CD14-positive monocyte (primary cell): ENCODE data around the gene TMIGD1. TPM values are rescaled to one million over a fixed set of nuclear protein-coding genes. Genes with fewer than 3 reads are reported as not detected.

Source experiments
- DNase-seq, 3 donors: peaks; one replicate each; pipeline ENCODE4 v3.0.0-alpha.2; 2011 to 2022
- H2AFZ ChIP-seq: 2 replicates; pipeline ENCODE4 v1.6.0; 2012; ENCODE audit warnings: mild to moderate bottlenecking, low read depth, low read length, inconsistent platforms; ENCODE audit not compliant: insufficient read depth, poor library complexity, severe bottlenecking
- H3K27ac ChIP-seq, 2 donors: 1 replicate in 1 of 2; 2 replicates in 1 of 2; pipeline ENCODE4 v1.5.1; 2012 to 2013; ENCODE audit warnings: low read length in 2 of 2, control low read depth in 1 of 2, inconsistent platforms in 1 of 2, low read depth in 1 of 2, mild to moderate bottlenecking in 1 of 2
- H3K27me3 ChIP-seq, 2 donors: one replicate each; pipeline versions ENCODE4 v1.6.0 to v1.6.1; 2011 to 2013; ENCODE audit warnings: low read length in 2 of 2; ENCODE audit not compliant: control insufficient read depth in 2 of 2, insufficient read depth in 2 of 2
- H3K36me3 ChIP-seq, 2 donors: replicated peaks in 1 of 2; 1 replicate in 1 of 2; 2 replicates in 1 of 2; pipeline versions ENCODE4 v1.5.1 to v1.6.1; 2012 to 2013; ENCODE audit warnings: low read length in 2 of 2, control low read depth in 1 of 2, inconsistent platforms in 1 of 2, mild to moderate bottlenecking in 1 of 2; ENCODE audit not compliant: insufficient read depth in 2 of 2, control insufficient read depth in 1 of 2
- H3K4me1 ChIP-seq, 2 donors: 1 replicate in 1 of 2; 2 replicates in 1 of 2; pipeline versions ENCODE4 v1.5.1 to v1.6.1; 2012 to 2013; ENCODE audit warnings: low read length in 2 of 2, control low read depth in 1 of 2, inconsistent platforms in 1 of 2, mild to moderate bottlenecking in 1 of 2, moderate library complexity in 1 of 2; ENCODE audit not compliant: insufficient read depth in 2 of 2, control insufficient read depth in 1 of 2
- H3K4me2 ChIP-seq: replicated peaks from 2 replicates; pipeline ENCODE3; 2012; ENCODE audit warnings: low read length, moderate library complexity, mild to moderate bottlenecking; ENCODE audit not compliant: poor library complexity, severe bottlenecking; ENCODE audit errors: extremely low read depth
- H3K4me3 ChIP-seq, 3 experiments: fragments of 200-600 bp in 1 of 3; sonication (generic) in 1 of 3; replicated peaks in 1 of 3; 1 replicate in 2 of 3; 2 replicates in 1 of 3; pipeline ENCODE4 v1.5.1; 2011 to 2013; ENCODE audit warnings: low read length in 3 of 3, mild to moderate bottlenecking in 3 of 3, control low read depth in 2 of 3, low read depth in 2 of 3, inconsistent platforms in 1 of 3, moderate library complexity in 1 of 3
- H3K79me2 ChIP-seq: 2 replicates; pipeline ENCODE4 v1.6.0; 2012; ENCODE audit warnings: mild to moderate bottlenecking, control low read depth, inconsistent platforms, low read length, moderate library complexity; ENCODE audit not compliant: insufficient read depth
- H3K9ac ChIP-seq: 2 replicates; pipeline ENCODE4 v1.6.0; 2017; ENCODE audit warnings: low read length, mild to moderate bottlenecking; ENCODE audit not compliant: insufficient read depth, poor library complexity, severe bottlenecking
- H3K9me3 ChIP-seq, 2 donors: replicated peaks in 1 of 2; 1 replicate in 1 of 2; 2 replicates in 1 of 2; pipeline versions ENCODE4 v1.5.1 to v1.6.1; 2012 to 2013; ENCODE audit warnings: low read length in 2 of 2, control low read depth in 1 of 2; ENCODE audit not compliant: control insufficient read depth in 1 of 2, insufficient read depth in 1 of 2
- H4K20me1 ChIP-seq: 2 replicates; pipeline ENCODE4 v1.6.0; 2012; ENCODE audit warnings: mild to moderate bottlenecking, low read length, control low read depth, moderate library complexity; ENCODE audit not compliant: insufficient read depth
- H3K27ac Mint-ChIP-seq, 7 donors: one replicate each; pipeline ENCODE4 v1.8.0; 2020; ENCODE audit warnings: mild to moderate bottlenecking in 7 of 7, mixed read lengths in 7 of 7, moderate library complexity in 6 of 7, inconsistent platforms in 2 of 7
- H3K27me3 Mint-ChIP-seq, 3 donors: one replicate each; pipeline ENCODE4 v1.8.0; 2021 to 2022; ENCODE audit warnings: low read depth in 3 of 3, mild to moderate bottlenecking in 3 of 3, mixed read lengths in 3 of 3, moderate library complexity in 3 of 3, inconsistent platforms in 1 of 3
- H3K36me3 Mint-ChIP-seq, 2 donors: one replicate each; pipeline ENCODE4 v1.8.0; 2020; ENCODE audit warnings: mixed read lengths in 2 of 2, inconsistent platforms in 1 of 2, mild to moderate bottlenecking in 1 of 2
- H3K4me1 Mint-ChIP-seq: one replicate; pipeline ENCODE4 v1.8.0; 2020; ENCODE audit warnings: mild to moderate bottlenecking, mixed read lengths
- H3K4me3 Mint-ChIP-seq, 2 donors: one replicate each; pipeline ENCODE4 v1.8.0; 2020; ENCODE audit warnings: mild to moderate bottlenecking in 2 of 2, mixed read lengths in 2 of 2, moderate library complexity in 1 of 2
- H3K9me3 Mint-ChIP-seq, 7 donors: one replicate each; pipeline ENCODE4 v1.8.0; 2020 to 2022; ENCODE audit warnings: mixed read lengths in 7 of 7, mild to moderate bottlenecking in 6 of 7, moderate library complexity in 6 of 7, inconsistent platforms in 2 of 7
- CTCF ChIP-seq: fragments of 200-600 bp; IDR thresholded peaks from one replicate; pipeline ENCODE4 v1.8.0; 2022; ENCODE audit warnings: antibody characterized with exemption, mild to moderate bottlenecking
- WGBS: methylation state at CpG from one replicate; pipeline ENCODE4 v1.1.5; 2013; ENCODE audit warnings: missing lambda C conversion rate; ENCODE audit not compliant: insufficient coverage; 5-methylcytosine and 5-hydroxymethylcytosine counted together
- intact Hi-C, 2 donors: fragments of 100-400 bp; cut with micrococcal nuclease; formaldehyde crosslinking; loops; one replicate each; pipeline versions ENCODE4 v1.15.0 to v1.15.1; 2023
- polyA plus RNA-seq, 3 donors: library from polyadenylated mRNA; depleted of rRNA in 1 of 3; unstranded in 2 of 3; stranded (reverse) in 1 of 3; fragments of 300-500 nt in 2 of 3; fragments of >200 nt in 1 of 3; fragmentation: Illumina TruSeq in 2 of 3; gene quantifications; 1 replicate in 2 of 3; 2 replicates in 1 of 3; pipeline ENCODE4 v1.2.3, GENCODE V29; 2012 to 2021

TMIGD1 gene
- polyA plus RNA-seq, 3 donors = not detected

GRCh38 chr17:30312226-30312625 is 21.6 kb downstream of the TMIGD1 start:
- WGBS = no CpG with 5 or more reads among the region's 2 CpGs
- Histone ChIP-seq H3K27ac (no peak overlapping the region), H3K9ac (no peak overlapping the region), H3K27me3 (no peaks in the 10 kb centered on the region), H3K9me3 (no peaks in the 10 kb centered on the region), H3K4me2 (no peak overlapping the region), H4K20me1 (no peaks in the 10 kb centered on the region), H2AFZ (no peak overlapping the region), H3K36me3 (no peaks in the 10 kb centered on the region), H3K79me2 (no peaks in the 10 kb centered on the region), H3K4me1 (peaks cover 7 to 9% of the 10 kb centered on the region in 2 donors), H3K4me3 (no peak overlapping the region)
- no peak overlapping the region for H3K27ac Mint-ChIP-seq
- H3K9me3 Mint-ChIP-seq = no peaks in the 10 kb centered on the region
- DNase-seq = no peak
- no peak for TF ChIP-seq CTCF
- no peak overlapping the region for H3K4me3 Mint-ChIP-seq
- H3K4me1 Mint-ChIP-seq = peaks cover 8% of the 10 kb centered on the region
- no peaks in the 10 kb centered on the region for H3K36me3 Mint-ChIP-seq
- H3K27me3 Mint-ChIP-seq = peaks cover 0 to 2% (median 1%) of the 10 kb centered on the region in 3 donors
- intact Hi-C loops = no loop called here

GRCh38 chr17:30310562-30310961 is 23.3 kb downstream of the TMIGD1 start:
- no peaks in the 10 kb centered on the region for H3K79me2 ChIP-seq
- H4K20me1 ChIP-seq = no peaks in the 10 kb centered on the region
- Mint-ChIP-seq H3K27me3 (peaks cover 0 to 4% (median 3%) of the 10 kb centered on the region in 3 donors), H3K9me3 (no peaks in the 10 kb centered on the region), H3K36me3 (no peaks in the 10 kb centered on the region), H3K27ac (no peak overlapping the region), H3K4me3 (no peak overlapping the region), H3K4me1 (no peaks in the 10 kb centered on the region)
- H3K36me3 ChIP-seq = no peaks in the 10 kb centered on the region
- no peak overlapping the region for H3K27ac ChIP-seq
- no peak overlapping the region for H3K4me2 ChIP-seq
- H3K4me3 ChIP-seq = no peak overlapping the region
- no peaks in the 10 kb centered on the region for H3K9me3 ChIP-seq
- H3K27me3 ChIP-seq = no peaks in the 10 kb centered on the region
- no peak overlapping the region for H2AFZ ChIP-seq
- no peak for DNase-seq
- H3K9ac ChIP-seq = no peak overlapping the region
- TF ChIP-seq CTCF = no peak
- no peaks in the 10 kb centered on the region for H3K4me1 ChIP-seq
- WGBS = no CpG with 5 or more reads among the region's 2 CpGs
- intact Hi-C loops = no loop called here
